Occipital lobe (tissue), 2 donors: Measurements from ENCODE around the gene MMP19. TPM values are rescaled to one million over a fixed set of nuclear protein-coding genes. Genes with fewer than 3 reads are reported as not detected.
"Not testable (repeated sequence)": the region's sequence is repeated elsewhere in the genome, so short reads cannot be mapped to it uniquely, and the experiment has no call there.

Source experiments
- DNase-seq: peaks from one replicate; lab custom pipeline; 2025; lab: John Stamatoyannopoulos, UW
- total RNA-seq: library from RNA; depleted of rRNA; stranded (reverse); fragments of >200 nt; gene quantifications from one replicate; pipeline ENCODE4 v1.2.3, GENCODE V29; 2014

MMP19 gene
- total RNA-seq, 1 donor from 2014 or later, result not detected

GRCh38 chr12:55843431-55843830, 695 bp upstream of the MMP19 start:
- no peak for DNase-seq

DNA sequence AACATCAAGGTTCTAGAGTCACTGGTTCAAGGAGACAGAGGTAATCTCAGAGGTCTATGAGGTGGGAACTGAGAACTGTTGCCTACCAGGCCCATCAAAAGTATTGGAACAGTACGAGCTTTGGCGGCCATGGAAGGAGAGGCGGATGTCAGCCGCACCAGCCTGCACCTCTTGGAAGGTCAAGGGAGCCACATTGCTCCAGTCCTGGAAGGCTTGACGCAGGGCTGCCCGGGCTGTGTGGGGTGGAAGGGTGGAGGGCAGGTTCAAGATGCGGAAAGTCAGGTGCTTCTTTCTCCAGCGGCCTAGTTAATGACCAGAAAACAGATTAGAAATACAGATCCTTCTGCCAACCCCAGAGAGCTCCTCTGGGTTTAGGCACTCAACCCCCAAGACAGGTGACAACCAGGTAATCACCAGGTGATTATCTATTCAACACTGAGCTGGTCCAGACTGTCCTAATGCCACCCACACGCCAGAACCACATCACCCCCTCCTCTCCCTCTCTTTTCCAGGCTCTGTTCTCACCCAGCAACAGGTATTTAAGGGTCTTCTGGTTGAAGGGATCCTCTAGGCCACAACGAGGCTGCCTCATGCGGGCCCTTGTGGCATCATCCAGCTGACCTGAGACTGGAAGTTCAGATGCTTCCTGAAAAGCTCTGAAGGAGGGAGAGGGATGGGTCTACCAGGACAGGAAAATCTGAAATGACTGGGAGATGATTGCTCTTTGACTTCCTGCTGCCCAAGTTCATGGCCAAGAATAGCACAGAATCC, 2.0 kb downstream of the MMP19 start:
- DNase-seq, result no peak

DNA sequence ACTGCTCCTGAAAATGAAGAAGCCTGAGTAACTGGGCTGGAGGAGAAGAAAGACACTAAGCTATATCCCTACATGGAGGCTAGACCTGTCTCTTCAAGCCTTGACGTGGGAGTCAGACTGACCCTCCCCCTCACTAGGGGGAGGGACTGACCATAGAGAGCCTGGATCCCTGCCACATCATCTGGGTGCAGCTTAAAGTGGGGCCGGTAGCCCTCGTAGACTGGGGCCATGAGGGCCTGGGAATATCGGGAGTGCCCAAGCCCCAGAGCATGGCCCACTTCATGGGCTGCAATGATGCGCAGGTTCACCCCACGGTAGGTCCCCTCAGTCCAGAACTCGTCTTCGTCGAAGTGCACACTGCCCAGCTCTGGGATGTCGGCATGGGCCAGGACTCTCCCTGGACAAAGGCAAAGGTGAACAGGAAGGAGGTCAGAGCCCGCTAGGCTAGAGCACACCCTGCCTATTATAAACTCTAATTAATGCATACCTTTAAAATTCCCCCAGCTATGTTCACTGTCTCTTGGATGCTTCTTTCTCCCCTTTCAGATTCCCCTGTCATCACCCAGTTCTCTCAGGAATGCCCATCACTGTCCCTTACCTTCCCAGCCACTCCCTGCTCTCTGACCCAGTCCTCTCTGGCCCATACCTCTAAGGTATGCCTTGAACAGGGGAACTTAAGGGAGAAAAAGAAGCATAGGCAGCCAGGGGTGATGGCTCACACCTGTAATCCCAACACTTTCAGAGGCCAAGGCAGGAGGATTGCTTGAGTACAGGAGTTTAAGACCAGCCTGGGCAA, 3.2 kb downstream of the MMP19 start:
- no peak for DNase-seq

- DNase-seq, result no peak
Observed at GRCh38 chr12:55838361-55838760, 4.4 kb downstream of the MMP19 start.

DNA sequence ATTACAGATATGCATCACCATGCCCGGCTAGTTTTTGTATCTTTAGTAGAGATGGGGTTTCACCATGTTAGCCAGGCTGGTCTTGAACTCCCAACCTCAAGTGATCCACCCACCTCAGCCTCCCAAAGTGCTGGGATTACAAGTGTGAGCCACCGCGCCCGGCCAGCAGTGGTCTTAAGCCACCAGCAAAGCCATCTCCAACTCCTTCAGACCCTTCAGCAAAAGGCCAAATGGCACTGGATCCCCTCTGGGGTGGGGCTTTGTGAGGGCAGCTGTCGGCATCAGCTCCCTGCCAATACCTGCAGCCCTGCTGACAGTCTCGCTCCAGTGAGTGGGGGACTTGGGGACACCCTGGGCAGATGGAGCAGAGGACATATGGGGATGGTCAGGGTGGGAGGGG, 8.3 kb downstream of the MMP19 start:
- not testable (repeated sequence) for DNase-seq

- DNase-seq, result no peak
Observed at GRCh38 chr12:55833056-55833455, 9.7 kb downstream of the MMP19 start.

DNA sequence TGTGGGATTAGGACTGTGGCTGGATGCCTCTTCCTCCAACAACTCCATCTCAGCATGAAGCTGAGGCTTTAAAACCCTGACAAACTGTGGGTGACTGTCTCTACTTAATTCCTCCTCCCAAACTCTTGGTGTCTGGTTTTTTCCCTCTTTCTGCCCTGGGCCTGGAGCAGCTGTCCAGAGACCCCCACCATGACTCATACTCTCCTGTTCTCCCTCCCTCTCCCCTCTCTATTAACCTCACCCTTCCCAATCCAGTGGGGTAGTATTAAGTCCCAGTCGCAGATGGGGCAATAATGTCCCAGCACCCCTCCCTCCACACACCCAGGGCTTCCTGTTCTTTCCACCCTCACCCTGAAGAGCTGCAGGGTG, 11.3 kb downstream of the MMP19 start:
- DNase-seq, result no peak

DNA sequence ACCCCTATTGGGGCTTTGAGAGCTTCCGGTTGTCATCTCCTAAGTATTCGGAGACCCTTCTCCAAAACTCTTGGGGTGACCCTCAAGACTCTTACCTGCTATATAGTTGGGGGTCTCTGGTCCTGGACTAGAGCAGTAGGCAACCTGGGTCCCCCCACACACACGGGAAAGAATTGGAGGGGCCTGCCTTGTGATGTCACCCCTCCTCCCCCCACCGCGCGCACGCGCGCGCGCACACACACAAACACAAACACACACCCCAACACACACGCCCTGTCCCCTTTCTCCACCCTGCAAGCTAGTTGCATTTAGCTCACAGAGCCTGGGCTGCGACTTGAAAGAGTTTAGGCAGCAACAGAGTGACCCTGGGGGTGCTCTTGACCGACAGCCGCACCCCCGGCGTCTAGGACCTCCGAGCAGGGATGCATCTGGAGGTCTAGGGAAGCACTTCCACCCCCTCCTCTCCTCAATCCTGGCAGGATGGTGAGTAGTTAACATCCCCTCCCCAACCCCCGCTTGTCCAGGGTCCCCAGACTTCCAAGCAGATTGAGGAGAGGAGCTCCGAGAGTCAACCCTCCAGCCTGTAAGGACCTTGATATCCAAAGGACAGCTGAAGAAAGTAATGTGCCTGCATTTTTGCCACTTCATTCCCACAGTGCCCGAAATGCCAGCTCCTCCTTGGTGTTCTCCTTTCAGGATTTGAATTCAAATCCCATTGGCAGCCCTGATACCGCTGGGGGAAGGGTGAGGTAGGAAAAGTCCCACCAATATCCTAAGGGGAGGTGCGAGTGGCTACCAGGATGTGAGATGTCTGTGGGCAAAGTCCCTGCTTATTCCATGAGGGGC, 11.9 kb downstream of the MMP19 start:
- DNase-seq, result peak; percentile 71

DNA sequence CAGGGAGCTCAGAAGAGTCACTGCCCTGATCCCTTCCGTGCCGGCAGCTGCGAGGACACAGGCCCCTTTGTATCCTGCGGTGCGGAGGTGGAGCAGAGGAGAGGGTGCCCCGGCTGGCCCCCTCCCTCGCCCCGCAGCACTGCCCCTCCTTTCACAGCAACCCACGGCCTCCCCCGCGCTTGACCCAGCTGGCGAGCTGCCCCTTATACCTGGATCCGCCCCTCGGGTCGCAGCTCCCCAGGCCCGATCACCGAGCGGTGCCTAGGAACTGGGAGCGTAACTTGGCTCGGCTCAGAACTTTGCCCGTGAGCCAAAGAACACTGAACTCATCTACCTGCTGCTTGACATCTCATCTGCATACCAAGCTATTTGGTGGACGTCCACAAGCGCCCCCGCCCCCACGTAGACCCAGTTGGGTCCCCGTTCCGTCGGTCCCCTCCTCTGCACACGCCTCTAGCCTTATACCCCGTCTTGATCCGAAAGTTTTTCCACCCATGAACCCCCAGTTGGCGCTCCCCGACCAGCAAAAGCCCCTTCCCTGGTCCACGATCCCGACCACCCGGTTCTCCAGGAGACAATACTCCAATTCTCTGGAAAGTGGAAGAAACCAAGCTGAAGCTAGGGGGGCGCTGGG, 12.7 kb downstream of the MMP19 start:
- no peak for DNase-seq

GRCh38 chr12:55828357-55828756, 14.4 kb downstream of the MMP19 start:
- no peak for DNase-seq

DNA sequence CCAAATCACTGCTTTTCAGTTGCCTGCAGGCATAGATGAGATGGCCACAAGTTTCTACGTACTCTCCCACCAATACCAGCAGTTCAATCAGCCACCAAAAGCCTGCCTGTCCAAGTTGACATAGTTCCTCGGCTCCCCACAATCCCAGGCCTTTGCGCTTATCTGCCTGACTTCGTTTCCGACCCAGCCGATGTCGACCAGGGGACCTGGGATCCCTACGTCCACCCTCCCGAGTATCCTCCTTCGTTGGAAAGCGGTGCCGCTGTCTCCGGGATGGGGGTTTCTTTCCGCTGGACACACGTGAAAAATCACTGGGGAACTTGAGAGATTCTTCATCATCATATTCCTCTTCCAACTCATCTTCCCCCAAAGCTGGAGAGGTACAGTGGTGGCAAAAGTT, 14.9 kb downstream of the MMP19 start:
- DNase-seq, result no peak

- no peak for DNase-seq
Observed at GRCh38 chr12:55824726-55825125, 18.0 kb downstream of the MMP19 start.

DNA sequence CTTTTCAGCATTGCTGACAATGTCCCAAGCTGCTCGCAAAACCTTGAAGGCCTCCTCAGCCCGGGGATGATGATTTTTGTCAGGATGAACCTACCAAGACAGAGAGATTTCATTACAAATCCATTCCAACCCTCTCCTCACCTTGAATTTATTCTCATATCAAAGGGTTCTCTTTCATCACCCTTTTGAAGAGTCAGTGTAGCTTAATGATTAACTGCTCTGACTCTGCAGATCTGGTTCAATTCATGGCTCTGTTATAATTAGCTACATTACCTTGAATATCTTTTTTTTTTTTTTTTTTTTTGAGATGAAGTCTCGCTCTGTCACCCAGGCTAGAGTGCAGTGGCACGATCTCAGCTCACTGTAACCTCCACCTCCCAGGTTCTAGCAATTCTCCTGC, 19.3 kb downstream of the MMP19 start:
- no peak for DNase-seq

- DNase-seq, result no peak
Observed at GRCh38 chr12:55822228-55822627, 20.5 kb downstream of the MMP19 start.

- no peak for DNase-seq
Observed at GRCh38 chr12:55820679-55821078, 22.1 kb downstream of the MMP19 start.

- no peak for DNase-seq
Observed at GRCh38 chr12:55818886-55819285, 23.9 kb downstream of the MMP19 start.

- DNase-seq, result no peak
Observed at GRCh38 chr12:55818140-55818728, 24.5 kb downstream of the MMP19 start.

- peak; percentile 99 for DNase-seq
Observed at GRCh38 chr12:55817345-55818139, 25.2 kb downstream of the MMP19 start, which contains the start of the genes ORMDL2 and SARNP. Gene ORMDL2 (plus strand): TSS chr12:55818041. CDS start chr12:55819000, 959 bp downstream. Gene SARNP (minus strand): TSS chr12:55817724. CDS start chr12:55817701, 23 bp downstream.

GRCh38 chr12:55816881-55817344, 25.8 kb downstream of the MMP19 start:
- no peak for DNase-seq

DNA sequence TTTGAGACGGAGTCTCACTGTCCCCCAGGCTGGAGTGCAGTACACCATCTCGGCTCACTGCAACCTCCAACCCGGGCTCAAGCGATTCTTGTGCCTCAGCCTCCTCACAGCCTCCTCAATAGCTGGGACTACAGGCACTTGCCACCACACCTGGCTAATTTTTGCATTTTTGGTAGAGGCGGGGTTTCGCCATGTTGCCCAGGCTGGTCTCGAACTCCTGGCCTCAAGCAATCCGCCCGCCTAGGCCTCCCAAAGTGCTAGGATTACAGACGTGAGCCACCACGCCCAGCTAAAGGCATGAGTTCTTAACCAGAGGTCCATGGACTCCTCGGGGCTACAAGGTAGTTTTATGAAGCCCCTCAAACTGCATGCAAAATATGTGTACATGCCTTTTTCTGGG, 27.3 kb downstream of the MMP19 start:
- DNase-seq, result no peak
